Chondrocyte (in vitro differentiated cells): ENCODE measurements around the gene LMO2. TPM values are rescaled to one million over a fixed set of nuclear protein-coding genes. Genes with fewer than 3 reads are reported as not detected.
"Not testable (repeated sequence)": the region's sequence is repeated elsewhere in the genome, so short reads cannot be mapped to it uniquely, and the experiment has no call there.

Experiments used
- DNase-seq: peaks from one replicate; pipeline ENCODE4 v3.0.0; 2021; ENCODE audit warnings: mixed read lengths, low spot score
- H3K27ac Mint-ChIP-seq: one replicate; pipeline ENCODE4 v1.8.0; 2021; ENCODE audit warnings: mild to moderate bottlenecking, moderate library complexity, mixed read lengths; ENCODE audit not compliant: unreplicated experiment
- H3K27me3 Mint-ChIP-seq: 2 replicates; pipeline ENCODE4 v1.8.0; 2021; ENCODE audit warnings: low read depth, mixed read lengths
- H3K36me3 Mint-ChIP-seq: 2 replicates; pipeline ENCODE4 v1.8.0; 2021; ENCODE audit warnings: low read depth, mixed read lengths
- H3K4me1 Mint-ChIP-seq: 2 replicates; pipeline ENCODE4 v1.8.0; 2021; ENCODE audit warnings: low read depth, mild to moderate bottlenecking, mixed read lengths
- H3K4me3 Mint-ChIP-seq: one replicate; pipeline ENCODE4 v1.8.0; 2021; ENCODE audit warnings: mild to moderate bottlenecking, moderate library complexity, mixed read lengths; ENCODE audit not compliant: unreplicated experiment
- H3K9me3 Mint-ChIP-seq: 2 replicates; pipeline ENCODE4 v1.8.0; 2021; ENCODE audit warnings: low read depth, mixed read lengths
- total RNA-seq: library from RNA; stranded (reverse); gene quantifications from 3 replicates; pipeline ENCODE4 v1.2.1, GENCODE V29; 2021
- TF ChIP-seq, protein P1 (sequence below): fragments of 200-600 bp; sonication (generic); IDR thresholded peaks from 2 replicates; pipeline ENCODE4 v1.5.0; 2021; ENCODE audit warnings: antibody characterized with exemption, mild to moderate bottlenecking, moderate library complexity

The LMO2 gene
- total RNA-seq, 1 donor from 2014 or later = not detected

DNA sequence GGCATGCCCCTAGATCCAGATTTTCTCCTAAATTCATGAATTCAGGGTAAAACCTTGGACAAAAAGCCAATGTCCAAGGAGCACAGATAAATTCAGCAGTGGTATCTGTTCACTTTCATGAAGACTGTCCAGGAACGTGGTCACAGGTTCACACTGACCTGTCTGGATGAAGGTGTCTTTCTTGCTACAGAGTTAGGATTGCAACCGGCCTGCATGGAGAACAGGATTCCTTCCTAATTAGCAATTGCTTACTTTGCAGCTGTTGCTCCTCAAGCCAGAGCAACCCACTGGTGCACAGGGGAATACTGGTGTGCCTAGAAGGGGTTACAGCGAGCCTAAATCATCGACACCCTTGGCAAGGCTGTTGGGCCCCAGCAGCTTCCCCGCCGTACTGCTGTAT, 47.6 kb downstream of the LMO2 start:
- TF ChIP-seq, protein P1, sequence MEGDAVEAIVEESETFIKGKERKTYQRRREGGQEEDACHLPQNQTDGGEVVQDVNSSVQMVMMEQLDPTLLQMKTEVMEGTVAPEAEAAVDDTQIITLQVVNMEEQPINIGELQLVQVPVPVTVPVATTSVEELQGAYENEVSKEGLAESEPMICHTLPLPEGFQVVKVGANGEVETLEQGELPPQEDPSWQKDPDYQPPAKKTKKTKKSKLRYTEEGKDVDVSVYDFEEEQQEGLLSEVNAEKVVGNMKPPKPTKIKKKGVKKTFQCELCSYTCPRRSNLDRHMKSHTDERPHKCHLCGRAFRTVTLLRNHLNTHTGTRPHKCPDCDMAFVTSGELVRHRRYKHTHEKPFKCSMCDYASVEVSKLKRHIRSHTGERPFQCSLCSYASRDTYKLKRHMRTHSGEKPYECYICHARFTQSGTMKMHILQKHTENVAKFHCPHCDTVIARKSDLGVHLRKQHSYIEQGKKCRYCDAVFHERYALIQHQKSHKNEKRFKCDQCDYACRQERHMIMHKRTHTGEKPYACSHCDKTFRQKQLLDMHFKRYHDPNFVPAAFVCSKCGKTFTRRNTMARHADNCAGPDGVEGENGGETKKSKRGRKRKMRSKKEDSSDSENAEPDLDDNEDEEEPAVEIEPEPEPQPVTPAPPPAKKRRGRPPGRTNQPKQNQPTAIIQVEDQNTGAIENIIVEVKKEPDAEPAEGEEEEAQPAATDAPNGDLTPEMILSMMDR = no peak
- peaks cover 67% of the 10 kb centered on the region for H3K27me3 Mint-ChIP-seq
- H3K4me3 Mint-ChIP-seq = no peak overlapping the region
- no peak for DNase-seq
- no peaks in the 10 kb centered on the region for H3K36me3 Mint-ChIP-seq
- no peaks in the 10 kb centered on the region for H3K4me1 Mint-ChIP-seq
- H3K9me3 Mint-ChIP-seq = no peaks in the 10 kb centered on the region
- H3K27ac Mint-ChIP-seq = no peak overlapping the region

DNA sequence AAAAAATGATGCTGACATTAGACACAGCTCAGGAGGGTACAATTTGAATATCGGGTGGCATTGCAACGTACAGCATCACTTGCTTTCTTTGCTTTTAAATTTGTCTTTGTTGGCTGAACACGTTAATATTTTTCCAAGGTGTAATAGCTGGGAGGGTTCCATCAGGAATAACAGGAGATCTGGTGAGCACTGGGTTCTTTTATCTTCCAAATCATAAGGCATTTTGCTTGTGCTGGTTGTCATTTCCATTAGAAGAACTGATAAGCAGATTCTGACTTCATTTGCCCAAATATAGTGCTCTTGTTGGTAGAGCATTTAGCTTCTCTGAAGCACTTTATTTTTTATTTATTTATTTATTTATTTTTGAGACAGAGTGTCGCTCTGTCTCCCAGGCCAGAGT, 48.9 kb downstream of the LMO2 start:
- Mint-ChIP-seq H3K4me1 (no peaks in the 10 kb centered on the region), H3K27me3 (peaks cover 67% of the 10 kb centered on the region)

DNA sequence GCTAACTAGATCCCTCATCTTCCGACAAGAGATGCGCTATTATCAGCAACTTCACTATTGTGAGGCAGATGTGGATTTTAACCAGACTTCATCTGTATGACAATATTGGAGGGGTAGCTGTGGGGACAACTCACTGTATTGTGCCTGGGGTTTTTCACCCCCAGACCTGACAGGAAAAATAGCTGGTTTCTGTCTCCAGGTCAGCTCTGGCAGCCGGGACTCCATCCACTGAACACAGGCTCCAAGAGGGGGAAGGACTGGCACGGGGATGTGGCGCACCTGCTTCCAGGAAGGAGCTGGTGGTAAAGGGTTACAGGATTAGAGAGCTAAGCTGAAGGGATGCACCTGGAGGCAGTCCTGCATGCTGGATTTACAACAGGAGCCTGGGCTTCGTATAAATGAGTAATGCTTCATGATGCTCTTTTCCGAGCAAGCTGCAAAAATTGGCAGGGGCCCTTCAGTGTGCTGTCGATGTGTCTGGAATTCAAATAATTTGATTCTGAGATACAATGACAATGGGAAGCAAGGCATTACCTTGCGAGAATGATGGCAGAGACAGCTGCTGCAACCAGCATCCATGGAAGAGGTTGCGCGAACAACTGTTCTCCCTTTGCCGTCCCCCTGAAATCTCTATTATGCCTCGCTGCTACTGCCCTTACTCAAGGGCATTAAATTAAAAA, 49.5 kb downstream of the LMO2 start:
- no peak for DNase-seq
- no peaks in the 10 kb centered on the region for H3K36me3 Mint-ChIP-seq
- peaks cover 62% of the 10 kb centered on the region for H3K27me3 Mint-ChIP-seq
- no peak overlapping the region for H3K27ac Mint-ChIP-seq
- no peak overlapping the region for H3K4me3 Mint-ChIP-seq
- TF ChIP-seq, protein P1 = no peak
- H3K4me1 Mint-ChIP-seq = no peaks in the 10 kb centered on the region
- no peaks in the 10 kb centered on the region for H3K9me3 Mint-ChIP-seq

More for the DNA sequence above, 48.9 kb downstream of the LMO2 start:
- Mint-ChIP-seq H3K36me3 (no peaks in the 10 kb centered on the region), H3K9me3 (no peaks in the 10 kb centered on the region), H3K27ac (no peak overlapping the region), H3K4me3 (no peak overlapping the region)
- no peak for DNase-seq
- TF ChIP-seq, protein P1 = no peak

DNA sequence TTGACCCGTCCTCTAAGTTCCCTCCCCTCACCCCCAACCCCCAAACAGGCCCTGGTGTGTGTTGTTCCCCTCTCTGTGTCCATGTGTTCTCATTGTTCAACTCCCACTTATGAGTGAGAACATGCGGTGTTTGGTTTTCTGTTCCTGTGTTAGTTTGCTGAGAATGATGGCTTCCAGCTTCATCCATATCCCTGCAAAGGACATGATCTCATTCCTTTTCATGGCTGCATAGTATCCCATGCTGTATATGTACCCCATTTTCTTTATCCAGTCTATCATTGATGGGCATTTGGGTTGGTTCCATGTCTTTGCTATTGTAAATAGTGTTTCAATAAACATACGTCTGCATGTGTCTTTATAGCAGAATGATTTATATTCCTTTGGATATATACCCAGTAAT, 53.6 kb downstream of the LMO2 start:
- H3K27ac Mint-ChIP-seq, H3K4me3 Mint-ChIP-seq, DNase-seq, H3K4me1 Mint-ChIP-seq, H3K36me3 Mint-ChIP-seq, H3K9me3 Mint-ChIP-seq: not testable (repeated sequence)
- peaks cover 49% of the 10 kb centered on the region for H3K27me3 Mint-ChIP-seq

DNA sequence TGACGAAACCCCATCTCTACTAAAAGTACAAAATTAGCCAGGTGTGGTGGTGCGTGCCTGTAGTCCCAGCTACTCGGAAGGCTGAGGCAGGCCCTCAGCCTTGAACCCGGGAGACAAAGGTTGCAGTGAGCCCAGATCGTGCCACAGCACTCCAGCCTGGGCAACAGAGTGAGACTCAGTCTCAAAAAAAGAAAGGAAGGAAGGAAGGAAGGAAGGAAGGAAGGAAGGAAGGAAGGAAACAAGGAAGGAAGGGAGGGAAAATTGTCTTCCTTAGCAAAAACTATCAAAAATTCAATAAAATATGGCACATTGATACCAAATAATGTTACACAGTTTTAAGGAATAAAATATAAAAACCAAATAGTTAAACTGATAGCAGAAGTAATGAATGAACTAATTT, 54.5 kb downstream of the LMO2 start:
- not testable (repeated sequence) for H3K4me1 Mint-ChIP-seq, DNase-seq, H3K4me3 Mint-ChIP-seq, H3K9me3 Mint-ChIP-seq, H3K27ac Mint-ChIP-seq, H3K36me3 Mint-ChIP-seq
- peaks cover 51% of the 10 kb centered on the region for H3K27me3 Mint-ChIP-seq

DNA sequence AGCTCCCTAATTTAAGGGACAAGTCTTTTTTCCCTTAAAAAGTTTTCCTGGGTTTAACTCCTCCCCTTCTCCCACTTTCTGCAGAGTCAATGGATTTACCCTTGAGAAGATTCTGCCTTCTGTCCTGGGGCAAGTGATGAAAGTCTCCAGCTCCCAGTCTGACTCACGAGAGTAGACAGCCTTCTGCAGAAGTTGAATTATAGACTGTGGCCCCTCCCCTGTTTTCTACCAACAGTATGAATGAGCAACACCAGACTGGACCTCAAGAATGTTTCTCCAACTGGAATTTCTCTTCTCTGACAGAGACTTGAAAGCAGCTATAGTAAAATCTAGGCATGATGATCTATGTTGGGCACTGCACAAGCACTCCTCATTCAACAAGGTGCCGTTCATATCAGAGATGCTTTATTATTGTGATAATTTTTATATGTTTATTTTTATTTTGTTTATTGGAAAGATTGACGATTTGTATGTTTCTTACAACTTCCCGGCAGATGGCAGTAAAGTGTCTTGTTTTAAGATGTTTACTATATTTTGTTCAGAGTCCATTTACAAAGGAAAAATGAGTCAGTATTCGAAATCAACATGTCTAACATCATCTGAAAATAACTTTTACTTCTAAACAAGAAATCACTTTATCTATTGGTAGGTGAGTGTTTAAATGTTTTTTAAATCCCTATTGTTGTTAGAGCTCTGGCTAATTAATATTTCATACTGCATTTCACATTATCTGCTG, 56.6 kb downstream of the LMO2 start:
- TF ChIP-seq, protein P1 = peak; percentile 67
- Mint-ChIP-seq H3K4me3 (no peak overlapping the region), H3K9me3 (no peaks in the 10 kb centered on the region), H3K36me3 (no peaks in the 10 kb centered on the region), H3K27me3 (peaks cover 48% of the 10 kb centered on the region), H3K4me1 (no peaks in the 10 kb centered on the region), H3K27ac (no peak overlapping the region)
- DNase-seq = no peak
